Tongue (tissue), 2 donors: ENCODE measurements around the gene OR2V1. TPM values are rescaled to one million over a fixed set of nuclear protein-coding genes. Genes with fewer than 3 reads are reported as not detected.
"Not testable (repeated sequence)": the region's sequence is repeated elsewhere in the genome, so short reads cannot be mapped to it uniquely, and the experiment has no call there.

ENCODE experiments used
- DNase-seq: peaks from one replicate; pipeline ENCODE4 v3.0.0-alpha.2; 2015
- total RNA-seq: library from RNA; depleted of rRNA; stranded (reverse); fragments of >200 nt; gene quantifications from one replicate; pipeline ENCODE4 v1.2.3, GENCODE V29; 2014

OR2V1 gene, protein sequence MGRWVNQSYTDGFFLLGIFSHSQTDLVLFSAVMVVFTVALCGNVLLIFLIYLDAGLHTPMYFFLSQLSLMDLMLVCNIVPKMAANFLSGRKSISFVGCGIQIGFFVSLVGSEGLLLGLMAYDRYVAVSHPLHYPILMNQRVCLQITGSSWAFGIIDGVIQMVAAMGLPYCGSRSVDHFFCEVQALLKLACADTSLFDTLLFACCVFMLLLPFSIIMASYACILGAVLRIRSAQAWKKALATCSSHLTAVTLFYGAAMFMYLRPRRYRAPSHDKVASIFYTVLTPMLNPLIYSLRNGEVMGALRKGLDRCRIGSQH
- total RNA-seq, result not detected

DNA sequence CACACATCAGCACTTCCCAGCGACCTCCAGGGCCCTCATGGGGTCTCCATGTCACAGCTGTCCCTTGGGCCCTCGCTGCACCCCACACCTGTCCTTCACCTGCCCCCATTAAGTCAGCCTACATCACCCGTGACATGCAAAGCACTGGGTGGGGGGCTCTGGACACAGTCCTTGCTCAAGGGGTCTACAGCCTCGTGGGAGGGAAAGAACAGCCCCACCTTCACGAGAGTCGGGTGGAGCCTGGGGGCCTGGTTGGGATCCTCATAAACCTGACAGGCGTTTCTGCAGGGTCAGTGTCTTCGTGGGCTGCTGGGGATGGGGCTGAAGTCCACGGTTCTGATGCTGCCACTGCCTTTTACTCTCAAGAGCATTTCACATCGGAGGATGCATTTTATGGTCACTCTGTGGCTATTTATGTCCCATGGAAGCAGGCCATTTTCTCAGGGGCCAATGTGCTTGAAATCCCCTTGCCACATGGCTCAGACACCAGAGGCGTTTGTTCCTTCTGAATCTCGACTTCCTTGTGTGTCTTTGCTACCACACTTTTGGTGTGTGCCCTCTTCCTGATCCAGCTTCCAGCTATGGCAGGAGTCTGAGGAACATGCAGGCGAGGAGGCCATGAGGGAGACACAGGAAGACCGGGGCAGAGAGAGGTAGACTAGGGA lies at the start of gene OR2V1:
Gene OR2V1, minus strand, starts transcription at position 338 of the 665 bp plus-strand sequence. CDS start 5,865 bp downstream, outside the sequence.
- no peak for DNase-seq

DNA sequence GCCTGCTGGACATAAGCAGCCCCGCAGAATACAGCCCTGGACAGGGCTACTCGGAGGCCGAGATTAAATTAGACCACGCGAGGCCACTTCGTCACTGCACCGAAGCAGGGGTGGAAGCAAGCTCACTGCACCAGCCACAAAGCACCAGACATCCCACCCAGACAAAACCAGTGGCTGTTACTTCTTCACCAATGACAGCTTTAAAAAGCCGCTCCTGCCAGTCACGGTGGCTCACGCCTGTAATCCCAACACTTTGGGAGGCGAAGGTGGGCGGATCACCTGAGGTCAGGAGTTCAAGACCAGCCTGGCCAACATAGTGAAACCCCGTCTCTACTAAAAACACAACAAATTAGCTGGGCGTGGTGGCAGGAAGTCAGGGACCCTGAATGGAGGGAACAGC lies 46.6 kb upstream of the OR2V1 start:
- not testable (repeated sequence) for DNase-seq

DNA sequence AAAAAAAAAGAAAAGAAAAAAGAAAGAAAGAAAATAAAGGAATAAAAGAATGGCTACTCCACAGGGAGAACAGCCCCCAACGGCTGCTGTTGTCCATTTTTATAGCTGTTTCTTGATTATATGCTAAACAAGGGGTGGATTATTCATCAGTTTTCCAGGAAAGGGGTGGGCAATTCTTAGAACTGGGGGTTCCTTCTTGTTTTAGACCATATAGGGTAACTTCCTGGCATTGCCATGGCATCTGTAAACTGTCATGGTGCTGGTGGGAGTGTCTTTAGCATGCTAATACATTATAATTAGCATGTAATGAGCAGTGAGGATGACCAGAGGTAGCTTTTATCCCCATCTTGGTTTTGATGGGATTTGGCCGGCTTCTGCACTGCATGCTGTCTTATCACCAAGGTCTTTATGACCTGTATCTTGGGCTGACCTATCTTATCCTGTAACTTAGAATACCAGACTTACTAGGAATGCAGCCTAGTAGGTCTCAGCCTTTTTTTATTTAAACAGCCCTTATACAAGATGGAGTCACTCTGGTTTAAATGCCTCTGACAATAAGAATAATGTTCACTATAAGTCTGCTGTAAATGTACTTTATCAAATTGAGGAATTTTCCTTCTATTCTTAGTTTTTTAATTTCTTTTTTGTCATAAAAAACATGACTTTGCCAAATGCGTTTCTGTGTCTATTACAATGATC lies 45.4 kb upstream of the OR2V1 start:
- DNase-seq, result no peak

DNA sequence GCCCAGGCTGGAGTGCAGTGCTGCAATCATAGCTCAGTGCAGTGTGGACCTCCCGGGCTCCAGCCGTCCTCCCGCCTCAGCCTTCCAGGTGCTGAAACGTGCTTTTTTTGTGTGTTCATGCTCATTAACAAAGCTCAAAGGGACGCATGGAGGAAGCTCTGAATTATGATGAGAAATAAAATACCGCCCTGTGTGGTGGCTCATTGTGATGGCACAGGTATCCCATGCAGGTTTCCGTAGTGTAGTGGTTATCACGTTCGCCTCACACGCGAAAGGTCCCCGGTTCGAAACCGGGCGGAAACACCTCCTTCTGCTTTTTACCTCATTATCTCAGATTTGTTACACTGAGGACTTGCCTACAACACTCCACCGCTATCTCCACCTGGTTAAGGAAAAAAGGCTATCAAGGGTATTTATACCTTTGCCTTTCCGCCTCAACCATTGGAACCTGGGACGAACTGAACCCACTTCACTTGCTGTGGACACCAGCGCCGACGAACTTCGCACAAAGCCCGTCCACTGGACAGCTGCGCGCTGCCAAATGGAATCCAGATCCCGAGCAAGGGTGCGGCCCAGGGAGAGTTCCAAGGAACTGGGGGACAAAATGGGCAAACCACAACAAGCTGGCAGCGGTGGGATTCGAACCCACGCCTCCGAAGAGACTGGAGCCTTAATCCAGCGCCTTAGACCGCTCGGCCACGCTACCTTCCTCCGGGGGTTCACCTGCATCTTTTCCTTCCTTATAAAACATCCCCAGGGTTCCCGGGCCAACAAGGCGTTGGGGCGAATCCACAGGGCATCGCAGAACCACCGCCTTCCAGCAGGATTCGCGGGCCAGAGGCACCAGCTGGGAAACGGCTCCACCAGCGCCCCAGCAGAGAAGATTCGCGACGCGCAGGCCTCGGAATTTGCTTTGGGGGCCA lies 42.7 kb upstream of the OR2V1 start:
- DNase-seq, result peak; percentile 56

DNA sequence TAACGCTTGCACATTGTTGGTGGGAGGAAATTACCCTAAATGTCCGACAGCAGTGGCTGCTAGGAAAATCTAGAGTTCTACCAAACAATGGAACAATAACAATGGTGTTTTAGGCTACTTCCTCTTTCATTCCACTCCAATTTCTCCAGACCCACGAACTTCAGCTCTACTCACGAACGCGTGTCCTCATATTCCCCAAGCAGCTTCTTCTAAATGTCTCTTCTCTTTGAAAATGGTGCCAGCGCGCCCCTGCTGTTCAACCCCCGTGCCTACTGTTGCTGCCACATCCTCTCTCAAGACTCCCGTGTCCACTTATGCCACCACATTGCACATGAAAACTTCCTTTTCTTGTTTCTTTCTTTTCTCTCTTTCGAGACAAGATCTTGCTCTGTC lies 42.1 kb upstream of the OR2V1 start:
- no peak for DNase-seq

- DNase-seq, result no peak
Measured at GRCh38 chr5:181171782-181172181, 40.8 kb upstream of the OR2V1 start.

GRCh38 chr5:181170996-181171395 lies 40.0 kb upstream of the OR2V1 start:
- DNase-seq, result no peak

- DNase-seq, result peak; percentile 30
Measured at GRCh38 chr5:181170237-181170825, 39.4 kb upstream of the OR2V1 start.

- peak; percentile 70 for DNase-seq
Measured at GRCh38 chr5:181169459-181170236, 38.7 kb upstream of the OR2V1 start.

GRCh38 chr5:181168595-181169118 lies 37.7 kb upstream of the OR2V1 start:
- no peak for DNase-seq

DNA sequence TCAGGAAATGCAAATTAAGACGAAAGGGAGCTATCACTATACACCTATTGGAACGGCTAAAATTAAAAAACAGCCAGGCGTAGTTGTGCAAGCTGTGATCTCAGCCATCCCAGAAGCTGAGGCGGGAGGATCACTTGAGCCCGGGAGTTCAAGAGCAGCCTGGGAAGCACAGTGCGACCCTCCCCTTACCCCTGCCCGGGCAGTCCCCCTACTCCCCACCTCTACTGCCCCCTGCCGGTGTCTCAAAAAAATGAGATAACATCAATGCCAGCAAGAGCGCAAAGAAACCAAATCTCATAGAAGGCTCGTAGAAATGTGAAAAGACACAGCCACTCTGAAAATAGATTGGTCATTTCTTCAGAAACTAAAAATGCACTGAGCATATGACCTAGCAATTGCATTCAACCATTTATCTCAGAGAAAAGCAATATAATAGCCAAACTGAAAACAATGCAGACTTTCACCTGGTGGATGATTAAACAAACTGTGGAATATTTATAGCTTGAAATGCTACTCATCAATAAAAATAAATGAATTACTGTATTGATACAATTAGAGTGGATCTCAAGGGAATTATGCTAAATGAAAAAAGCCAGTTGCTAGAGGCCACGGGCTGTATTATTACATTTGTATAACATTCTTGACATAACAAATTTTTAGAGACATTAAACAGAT lies 37.0 kb upstream of the OR2V1 start:
- peak; percentile 36 for DNase-seq

- DNase-seq, result no peak
Measured at GRCh38 chr5:181166812-181167733, 36.1 kb upstream of the OR2V1 start.

DNA sequence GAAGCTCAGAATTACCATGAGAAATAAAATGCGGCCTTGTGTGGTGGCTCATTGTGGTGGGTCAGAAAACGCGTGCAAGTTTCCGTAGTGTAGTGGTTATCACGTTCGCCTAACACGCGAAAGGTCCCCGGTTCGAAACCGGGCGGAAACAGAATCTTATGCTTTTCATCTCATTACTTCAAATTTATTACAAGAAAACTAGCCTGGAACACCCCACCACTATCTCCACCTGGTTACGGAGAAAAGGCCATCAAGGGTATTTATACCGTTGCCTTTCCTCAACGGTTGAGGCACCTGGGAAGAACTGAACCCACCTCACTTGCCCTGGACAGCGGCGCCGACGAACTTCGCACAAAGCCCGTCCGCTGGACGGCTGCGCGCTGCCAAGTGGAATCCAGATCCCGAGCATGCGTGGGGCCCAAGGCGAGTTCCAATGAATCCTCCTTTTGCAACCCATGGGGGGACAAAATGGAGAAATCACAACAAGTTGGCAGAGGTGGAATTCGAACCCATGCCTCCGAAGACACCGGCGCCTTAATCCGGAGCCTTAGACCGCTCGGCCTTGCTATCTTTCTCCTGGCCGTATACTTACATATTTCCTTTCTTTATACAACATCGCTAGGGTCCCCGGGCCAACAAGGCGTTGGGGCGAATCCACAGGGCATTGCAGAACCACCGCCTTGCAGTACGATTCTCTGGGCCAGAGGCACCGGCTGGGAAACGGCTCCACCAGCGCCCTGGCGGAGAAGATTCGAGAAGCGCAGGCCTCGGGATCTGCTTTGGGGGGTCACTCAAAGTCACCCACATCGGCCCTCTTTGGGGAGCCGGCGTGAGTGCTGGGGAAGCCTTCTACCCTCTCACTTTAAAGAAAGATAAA lies 33.3 kb upstream of the OR2V1 start:
- peak; percentile 32 for DNase-seq

GRCh38 chr5:181163487-181164075 lies 32.6 kb upstream of the OR2V1 start:
- no peak for DNase-seq

- no peak for DNase-seq
Measured at GRCh38 chr5:181161534-181162175, 30.7 kb upstream of the OR2V1 start.

- not testable (repeated sequence) for DNase-seq
Measured at GRCh38 chr5:181160755-181161533, 30.0 kb upstream of the OR2V1 start.
